ENCODE data around the gene VAV3.

The VAV3 gene

GRCh38 chr1:107833061-107833460, 131.9 kb downstream of the VAV3 start:
- no peak for DNase-seq

GRCh38 chr1:107831921-107832320, 133.1 kb downstream of the VAV3 start:
- no peak for DNase-seq

GRCh38 chr1:107830526-107830925, 134.5 kb downstream of the VAV3 start:
- DNase-seq, result no peak

GRCh38 chr1:107830075-107830474, 134.9 kb downstream of the VAV3 start:
- DNase-seq, result no peak

GRCh38 chr1:107829036-107829770, 135.8 kb downstream of the VAV3 start:
- DNase-seq, result no peak

- no peak for DNase-seq
Measured at GRCh38 chr1:107824946-107825345, 140.0 kb downstream of the VAV3 start.

GRCh38 chr1:107821340-107821739, 143.6 kb downstream of the VAV3 start:
- no peak for DNase-seq

- no peak for DNase-seq
Measured at GRCh38 chr1:107820801-107821200, 144.2 kb downstream of the VAV3 start.

GRCh38 chr1:107817935-107818334, 147.0 kb downstream of the VAV3 start:
- no peak for DNase-seq

GRCh38 chr1:107817206-107817605, 147.8 kb downstream of the VAV3 start:
- no peak for DNase-seq

GRCh38 chr1:107810291-107810951, 154.6 kb downstream of the VAV3 start:
- DNase-seq, result no peak

- no peak for DNase-seq
Measured at GRCh38 chr1:107807855-107808254, 157.1 kb downstream of the VAV3 start.

- DNase-seq, result no peak
Measured at GRCh38 chr1:107807405-107807804, 157.6 kb downstream of the VAV3 start.

- DNase-seq, result no peak
Measured at GRCh38 chr1:107806902-107807301, 158.1 kb downstream of the VAV3 start.

GRCh38 chr1:107804741-107805140, 160.2 kb downstream of the VAV3 start:
- no peak for DNase-seq

GRCh38 chr1:107804134-107804533, 160.8 kb downstream of the VAV3 start:
- DNase-seq, result no peak

GRCh38 chr1:107803579-107803978, 161.4 kb downstream of the VAV3 start:
- DNase-seq, result no peak

GRCh38 chr1:107802654-107803053, 162.3 kb downstream of the VAV3 start:
- no peak for DNase-seq

- no peak for DNase-seq
Measured at GRCh38 chr1:107795994-107796393, 169.0 kb downstream of the VAV3 start.

- no peak for DNase-seq
Measured at GRCh38 chr1:107795441-107795840, 169.5 kb downstream of the VAV3 start.

- no peak for DNase-seq
Measured at GRCh38 chr1:107794571-107794970, 170.4 kb downstream of the VAV3 start.

GRCh38 chr1:107793896-107794453, 171.0 kb downstream of the VAV3 start:
- peak in 1 of 14 donors; percentile 24 for DNase-seq

GRCh38 chr1:107791348-107791747, 173.6 kb downstream of the VAV3 start:
- no peak for DNase-seq
